ENCODE measurements around the gene CFAP141.
A peak's percentile ranks its signal among the peaks of the same experiment; 100 is the strongest.
"Not testable (repeated sequence)": the region's sequence is repeated elsewhere in the genome, so short reads cannot be mapped to it uniquely, and the experiment has no call there.

Gene CFAP141

GRCh38 chr1:154236855-154237254, 30.7 kb upstream of the CFAP141 start:
- no peak for DNase-seq (ENCODE audit: low spot score)
- no peak overlapping the region for H3K27ac ChIP-seq
- TF ChIP-seq CTCF (IDR thresholded peaks at IDR 0.05) = no peak
- H3K4me3 ChIP-seq = no peak overlapping the region

- not testable (repeated sequence) for DNase-seq (ENCODE audit: low spot score); H3K4me3 ChIP-seq; H3K27ac ChIP-seq
These were observed 27.0 kb upstream of the CFAP141 start for GRCh38 chr1:154233127-154233526.

GRCh38 chr1:154231112-154231511, 25.0 kb upstream of the CFAP141 start:
- DNase-seq (ENCODE audit: low spot score); H3K4me3 ChIP-seq; H3K27ac ChIP-seq: not testable (repeated sequence)

GRCh38 chr1:154225370-154225769, 19.2 kb upstream of the CFAP141 start:
- TF ChIP-seq CTCF (IDR thresholded peaks at IDR 0.05) = no peak
- no peak overlapping the region for H3K4me3 ChIP-seq
- H3K27ac ChIP-seq = no peak overlapping the region
- no peak for DNase-seq (ENCODE audit: low spot score)

GRCh38 chr1:154223621-154224020, 17.5 kb upstream of the CFAP141 start:
- no peak for DNase-seq (ENCODE audit: low spot score)
- no peak overlapping the region for H3K4me3 ChIP-seq
- no peak overlapping the region for H3K27ac ChIP-seq

GRCh38 chr1:154222918-154223317, 16.8 kb upstream of the CFAP141 start:
- DNase-seq (ENCODE audit: low spot score) = no peak
- H3K4me3 ChIP-seq = no peak overlapping the region
- H3K27ac ChIP-seq = no peak overlapping the region
- no peak for TF ChIP-seq CTCF (IDR thresholded peaks at IDR 0.05)

More at GRCh38 chr1:154223621-154224020, 17.5 kb upstream of the CFAP141 start:
- TF ChIP-seq CTCF (IDR thresholded peaks at IDR 0.05) = no peak

- H3K27ac ChIP-seq = peak overlapping the region in 1 of 2 donors; percentile 99
- H3K4me3 ChIP-seq = peak overlapping the region; percentile 94
- no peak for TF ChIP-seq CTCF (IDR thresholded peaks at IDR 0.05)
- no peak for DNase-seq (ENCODE audit: low spot score)
These were observed 16.4 kb upstream of the CFAP141 start for GRCh38 chr1:154222518-154222917.

GRCh38 chr1:154221278-154222001, 15.3 kb upstream of the CFAP141 start:
- peak; percentile 82 for DNase-seq (ENCODE audit: low spot score)
- Histone ChIP-seq H3K27ac (peak overlapping the region; percentile 99 to 100), H3K4me3 (peak overlapping the region; percentile 94)
- no peak for TF ChIP-seq CTCF (IDR thresholded peaks at IDR 0.05)
